K562 (cell line): ENCODE measurements around the gene PRKD1. TPM values are rescaled to one million over a fixed set of nuclear protein-coding genes. Genes with fewer than 3 reads are reported as not detected.

Experiments
- ZBTB40 ChIP-seq, 2 experiments: fragments of 450-650 bp in 1 of 2; sonication (generic) in 1 of 2; formaldehyde crosslinking in 1 of 2; IDR thresholded peaks; 2 replicates each; pipeline versions ENCODE4 v1.7.1 to v1.9.0; 2016 to 2022; ENCODE audit warnings: inconsistent platforms in 1 of 2, mild to moderate bottlenecking in 1 of 2, missing genetic modification reagents in 1 of 2
- polyA plus RNA-seq, 8 experiments: library from polyadenylated mRNA; depleted of rRNA in 4 of 8; stranded (reverse) in 5 of 8; unstranded in 3 of 8; fragments of >200 nt; fragmentation: Nextera tagmentation in 2 of 8; fragmentation: Illumina TruSeq in 1 of 8; extraction: Ambion mirVana in 2 of 8; extraction: Trizol in 1 of 8; gene quantifications; 2 replicates each; pipeline versions ENCODE4 v1.2.1 to v1.2.3, GENCODE V29; 2011 to 2014; ENCODE audit warnings: inconsistent platforms in 1 of 8, missing spikeins in 1 of 8
- total RNA-seq, 7 experiments: library from RNA; depleted of rRNA in 6 of 7; stranded (reverse); fragments of >200 nt in 6 of 7; fragmentation: Illumina TruSeq in 2 of 7; extraction: Trizol in 2 of 7; gene quantifications; 2 replicates each; pipeline versions ENCODE4 v1.2.1 to v1.2.3, GENCODE V29; 2011 to 2021; ENCODE audit warnings: low replicate concordance in 1 of 7

The PRKD1 gene
- total and polyA plus RNA-seq, 9 of the 15 experiments (the other 6 are each of a cell fraction or from before 2014, with no cell fraction given), result 0.04 to 0.25 (median 0.13) TPM; not detected in 1

DNA sequence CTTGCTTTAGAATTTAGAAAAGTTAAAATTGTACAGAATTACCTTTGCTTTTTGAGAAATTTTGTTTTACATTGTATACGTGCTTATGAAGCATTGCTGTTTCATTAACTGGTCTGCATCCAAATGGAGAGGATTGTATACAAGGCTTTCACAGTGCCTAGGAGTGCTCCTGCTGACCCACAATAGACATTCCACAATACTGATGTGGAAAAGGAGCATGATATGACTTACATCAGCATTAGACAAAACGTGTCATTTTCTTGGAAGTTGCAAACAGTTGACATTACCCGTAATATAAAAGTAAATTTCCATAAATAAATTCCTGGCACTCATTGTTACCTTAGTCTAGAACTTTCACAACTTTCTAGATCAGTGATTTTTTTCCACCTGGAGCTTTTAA, 1.9 kb downstream of the PRKD1 start (continued):
- no peak for TF ChIP-seq ZBTB40 (IDR thresholded peaks at IDR 0.05)
- TF ChIP-seq ZBTB40 (CRISPR knock-in tag; IDR thresholded peaks at IDR 0.05), result no peak
